ENCODE results near the gene IFNB1.

- TF ChIP-seq CTCF (conservative IDR thresholded peaks at IDR 0.05; ENCODE audit: low read depth, low read length) (no peak), MAZ (IDR thresholded peaks at IDR 0.05; ENCODE audit: borderline replicate concordance, low read depth, low read length) (no peak), POLR2A (IDR thresholded peaks at IDR 0.05; ENCODE audit: low read depth, low read length) (no peak), RAD21 (IDR thresholded peaks at IDR 0.05; ENCODE audit: low read length) (no peak), FOS (IDR thresholded peaks at IDR 0.05; ENCODE audit: low read depth, low read length) (no peak), BHLHE40 (IDR thresholded peaks at IDR 0.05; ENCODE audit: low read depth, low read length) (no peak), RCOR1 (IDR thresholded peaks at IDR 0.05; ENCODE audit: insufficient replicate concordance, low read length) (no peak), CEBPB (IDR thresholded peaks at IDR 0.05; ENCODE audit: low read depth, low read length) (no peak), ELK1 (IDR thresholded peaks at IDR 0.05; ENCODE audit: borderline replicate concordance, low read depth, low read length) (no peak), RFX5 (IDR thresholded peaks at IDR 0.05; ENCODE audit: low read depth, low read length) (no peak), CHD1 (IDR thresholded peaks at IDR 0.05; ENCODE audit: low read depth, low read length) (no peak), MAFK (IDR thresholded peaks at IDR 0.05; ENCODE audit: low read depth, low read length) (no peak), MXI1 (IDR thresholded peaks at IDR 0.05; ENCODE audit: borderline replicate concordance, low read depth, low read length) (no peak), SMC3 (IDR thresholded peaks at IDR 0.05; ENCODE audit: low read depth, low read length) (no peak)
These were observed 44.0 kb upstream of the IFNB1 start for GRCh38 chr9:21121595-21122251.

All from IMR-90 (cell line).